ENCODE measurements around the gene CHID1.
A peak's percentile ranks its signal among the peaks of the same experiment; 100 is the strongest.

CHID1 gene

DNA sequence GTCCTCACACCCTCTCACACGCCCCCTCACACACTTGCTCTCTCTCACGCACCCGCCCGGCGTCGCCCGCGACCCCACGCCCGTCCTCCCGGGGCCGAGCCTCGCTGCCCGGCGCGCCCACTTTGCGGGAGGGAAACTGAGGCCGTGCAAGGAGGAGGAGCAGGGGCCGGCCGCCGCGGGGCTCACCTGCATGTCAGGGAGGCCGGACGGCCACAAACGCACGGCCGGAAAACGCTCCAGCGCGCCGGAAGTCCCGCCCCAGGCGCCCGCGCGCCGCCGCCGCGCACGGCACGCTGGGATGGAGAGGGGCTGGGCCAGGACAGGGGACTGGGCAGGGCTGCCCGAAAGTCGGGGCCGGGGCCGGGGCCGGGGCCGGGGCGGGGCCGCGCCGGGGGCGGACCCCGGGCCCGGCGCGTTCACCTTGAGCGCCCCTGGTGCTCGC is at the start of gene CHID1:
Gene CHID1, minus strand, starts transcription at position 222 of the 442 bp plus-strand sequence. CDS start 5,994 bp downstream, outside the sequence.
- no peaks in the 10 kb centered on the region for H3K36me3 ChIP-seq (ENCODE audit: insufficient read depth, low read length)
- no peaks in the 10 kb centered on the region for H3K9me3 ChIP-seq (ENCODE audit: control insufficient read depth, insufficient read depth, low read length)
- H3K4me1 ChIP-seq (ENCODE audit: insufficient read depth, low read length) = no peaks in the 10 kb centered on the region
- H3K9ac ChIP-seq (ENCODE audit: low read depth, low read length) = peak within 1 kb of the TSS; percentile 95

DNA sequence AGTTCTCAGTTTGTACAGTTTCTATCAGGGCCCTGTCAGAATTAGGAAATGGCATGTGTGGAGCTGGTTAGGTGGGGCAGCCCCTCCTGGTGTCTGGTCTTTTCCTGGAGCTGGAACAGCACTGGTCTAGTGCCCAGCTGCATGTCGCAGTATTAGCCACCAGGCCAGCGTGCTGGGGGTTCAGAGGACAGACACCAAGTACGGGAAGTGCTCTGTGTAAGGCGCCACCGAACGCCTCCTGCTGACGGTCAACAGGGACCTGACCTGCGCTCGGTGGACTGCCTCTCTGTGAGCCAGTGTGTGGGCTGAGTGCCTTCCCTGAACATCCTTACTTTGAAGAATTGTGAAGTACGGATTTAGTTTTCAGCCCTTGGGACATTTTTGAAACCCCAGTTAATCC is 49.0 kb upstream of the CHID1 start:
- H3K9me3 ChIP-seq (ENCODE audit: control insufficient read depth, insufficient read depth, low read length) = no peaks in the 10 kb centered on the region
- H3K36me3 ChIP-seq (ENCODE audit: insufficient read depth, low read length) = peaks cover 14% of the 10 kb centered on the region; the same call in 1 of the 2 replicates
- H3K4me1 ChIP-seq (ENCODE audit: insufficient read depth, low read length) = peaks cover 7% of the 10 kb centered on the region; the same call in 1 of the 2 replicates
- H3K9ac ChIP-seq (ENCODE audit: low read depth, low read length) = no peak overlapping the region

DNA sequence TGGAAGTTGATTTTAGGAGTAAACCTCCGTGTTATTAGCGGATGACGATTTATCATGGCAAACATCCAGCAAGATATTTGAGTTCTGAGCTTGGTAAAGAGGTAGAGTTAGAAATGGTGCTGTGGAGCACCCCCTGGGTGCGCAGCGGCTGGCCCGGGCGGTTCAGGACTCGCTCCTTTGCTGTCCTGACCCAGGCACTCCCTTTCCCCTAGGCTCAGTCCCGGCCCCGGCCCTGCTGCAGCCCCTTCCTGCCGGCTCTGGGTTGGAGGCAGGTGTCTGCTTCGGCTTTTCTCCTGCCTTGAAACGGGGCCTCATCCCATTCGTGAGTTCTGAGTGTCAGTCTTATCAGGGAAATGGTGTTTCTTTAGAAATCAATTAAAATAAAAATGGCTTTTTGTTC is 48.4 kb upstream of the CHID1 start:
- H3K4me1 ChIP-seq (ENCODE audit: insufficient read depth, low read length) = peaks cover 8% of the 10 kb centered on the region; the same call in 1 of the 2 replicates
- H3K36me3 ChIP-seq (ENCODE audit: insufficient read depth, low read length) = peaks cover 8% of the 10 kb centered on the region; the same call in 1 of the 2 replicates
- no peaks in the 10 kb centered on the region for H3K9me3 ChIP-seq (ENCODE audit: control insufficient read depth, insufficient read depth, low read length)
- H3K9ac ChIP-seq (ENCODE audit: low read depth, low read length) = no peak overlapping the region

DNA sequence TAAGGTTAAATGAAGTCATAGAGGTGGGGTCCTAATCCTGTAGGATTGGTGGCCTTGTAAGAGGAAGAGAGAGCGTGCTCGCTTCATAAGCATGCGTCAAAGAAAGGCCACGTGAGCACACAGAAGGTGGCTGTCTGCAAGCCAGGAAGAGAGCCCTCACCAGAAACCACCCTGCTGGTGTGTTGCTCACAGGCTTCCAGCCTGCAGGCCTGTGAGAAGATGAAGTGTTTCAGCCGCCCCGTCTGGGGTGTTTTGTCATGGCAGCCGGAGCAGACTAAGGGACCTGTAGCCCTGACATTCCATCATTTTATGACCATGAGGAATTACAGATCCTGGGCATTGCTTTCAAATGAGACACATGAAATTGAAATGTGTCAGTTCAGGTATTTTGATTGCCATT is 47.5 kb upstream of the CHID1 start:
- peaks cover 8% of the 10 kb centered on the region; the same call in 1 of the 2 replicates for H3K4me1 ChIP-seq (ENCODE audit: insufficient read depth, low read length)
- H3K9me3 ChIP-seq (ENCODE audit: control insufficient read depth, insufficient read depth, low read length) = no peaks in the 10 kb centered on the region
- H3K9ac ChIP-seq (ENCODE audit: low read depth, low read length) = no peak overlapping the region
- H3K36me3 ChIP-seq (ENCODE audit: insufficient read depth, low read length) = peaks cover 4% of the 10 kb centered on the region; the same call in 1 of the 2 replicates

DNA sequence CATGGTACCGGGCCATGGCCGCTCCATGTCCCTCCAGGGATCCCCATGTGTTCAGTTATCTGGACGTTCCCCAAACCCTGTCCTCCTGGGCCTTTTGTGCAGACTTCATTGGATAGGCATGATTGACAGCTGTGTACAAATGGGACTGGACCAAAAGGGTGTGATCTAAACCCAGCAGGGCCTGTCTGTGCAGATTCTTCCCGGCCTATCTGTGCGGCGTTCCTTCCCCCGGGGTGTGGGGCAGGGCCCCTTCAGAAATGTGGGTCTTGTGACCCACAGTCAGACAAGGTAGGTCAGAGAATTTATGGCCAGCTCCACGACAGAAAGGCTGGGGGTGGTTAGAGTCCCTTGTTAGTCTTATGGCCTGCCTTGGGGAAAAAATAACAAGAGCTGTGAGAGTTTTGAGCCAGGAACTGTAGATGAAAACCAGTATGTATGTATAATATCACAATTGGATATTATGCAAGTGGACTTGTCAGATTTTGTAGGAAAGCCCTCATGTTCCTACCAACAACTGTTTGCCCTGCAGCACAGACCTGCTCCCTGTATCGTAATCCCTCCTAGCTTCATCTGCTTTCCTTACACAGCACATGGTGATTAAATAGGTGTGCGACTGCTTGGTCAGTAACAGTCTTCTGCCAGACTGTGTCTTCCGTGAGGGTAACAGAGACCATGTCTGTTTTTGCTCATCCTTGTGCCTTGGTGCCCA is 46.8 kb upstream of the CHID1 start:
- Histone ChIP-seq H3K36me3 (ENCODE audit: insufficient read depth, low read length) (peaks cover 4% of the 10 kb centered on the region; the same call in 1 of the 2 replicates), H3K9me3 (ENCODE audit: control insufficient read depth, insufficient read depth, low read length) (no peaks in the 10 kb centered on the region), H3K4me1 (ENCODE audit: insufficient read depth, low read length) (peaks cover 10% of the 10 kb centered on the region), H3K9ac (ENCODE audit: low read depth, low read length) (no peak overlapping the region)

DNA sequence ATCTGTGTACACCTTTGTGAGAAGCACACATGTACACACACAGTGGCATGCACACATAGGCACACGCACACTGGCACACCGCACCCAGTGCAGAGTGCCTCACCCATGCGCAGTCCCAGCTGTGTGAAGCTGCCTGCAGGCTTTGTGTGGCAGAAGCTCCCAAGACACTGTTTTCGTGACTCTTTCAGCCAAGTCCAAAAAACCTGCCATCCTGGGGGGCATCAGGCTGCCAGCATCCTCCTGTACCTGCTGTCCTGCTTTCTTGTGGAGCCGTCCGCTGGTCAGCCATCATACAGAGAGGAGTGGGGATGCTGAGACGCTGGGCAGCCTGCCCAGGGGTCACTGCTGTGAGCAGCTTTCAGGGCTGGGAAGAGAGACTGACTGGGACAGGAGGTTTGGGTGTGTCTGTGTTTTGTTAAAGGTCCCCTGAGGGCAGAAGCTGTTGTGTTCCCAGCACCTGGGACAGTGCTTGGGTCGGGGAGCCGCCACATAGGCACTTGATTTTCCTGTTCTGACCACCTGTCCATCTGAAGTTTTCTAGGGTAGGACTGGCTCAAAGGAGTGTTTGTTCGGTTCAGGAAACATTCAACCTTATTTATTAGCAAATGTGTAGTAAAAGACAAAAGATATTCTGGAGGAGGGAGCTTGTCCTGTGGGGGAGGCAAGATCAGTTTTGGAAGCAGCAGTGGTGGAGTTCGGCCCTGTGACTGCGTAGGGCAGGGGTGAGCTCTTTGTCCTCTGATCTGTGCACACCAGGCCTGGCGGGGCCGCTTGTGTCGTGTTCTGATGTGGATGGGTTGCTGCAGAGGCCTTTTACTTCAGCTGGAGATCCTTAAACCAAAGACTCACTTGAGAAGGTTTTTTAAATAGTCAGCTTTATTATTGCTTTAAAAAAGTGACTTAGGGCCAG is 44.8 kb upstream of the CHID1 start:
- H3K36me3 ChIP-seq (ENCODE audit: insufficient read depth, low read length) = no peaks in the 10 kb centered on the region; the same call in 1 of the 2 replicates
- no peak overlapping the region for H3K9ac ChIP-seq (ENCODE audit: low read depth, low read length)

DNA sequence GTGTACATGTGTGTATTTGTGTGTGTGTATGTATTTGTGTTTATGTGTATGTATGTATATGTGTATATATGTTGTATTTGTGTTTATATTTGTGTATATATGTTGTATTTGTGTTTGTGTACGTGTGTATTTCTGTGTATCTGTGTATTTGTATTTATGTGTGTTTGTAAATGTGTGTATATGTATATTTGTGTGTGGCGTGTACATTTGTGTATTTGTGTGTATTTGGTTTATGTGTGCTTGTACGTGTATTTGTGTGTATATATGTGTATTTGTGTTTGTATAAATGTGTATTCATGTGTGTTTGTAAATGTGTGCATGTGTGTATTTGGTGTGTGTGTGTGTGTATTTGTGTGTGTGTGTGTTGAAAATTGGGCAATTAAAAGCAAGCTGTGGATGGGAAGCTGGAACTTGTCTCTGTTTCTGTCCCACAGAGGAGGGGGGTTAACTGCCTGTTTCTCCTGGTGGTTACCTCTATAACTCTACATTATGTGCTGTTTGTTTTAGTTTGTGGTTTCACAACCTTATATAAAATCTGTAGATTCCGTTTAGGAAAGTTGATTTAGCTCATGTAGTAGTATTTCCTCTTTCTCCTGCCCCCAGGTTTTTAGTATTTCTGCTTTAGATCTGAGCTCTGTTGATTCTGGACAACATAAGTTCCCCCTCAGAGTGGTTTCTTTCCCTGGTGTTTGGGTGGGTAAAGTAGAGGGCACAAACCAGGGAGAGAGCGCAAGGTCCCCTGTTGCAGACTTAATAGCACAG is 44.0 kb upstream of the CHID1 start:
- peaks cover 14% of the 10 kb centered on the region for H3K4me1 ChIP-seq (ENCODE audit: insufficient read depth, low read length)
- no peak overlapping the region for H3K9ac ChIP-seq (ENCODE audit: low read depth, low read length)
- no peaks in the 10 kb centered on the region for H3K9me3 ChIP-seq (ENCODE audit: control insufficient read depth, insufficient read depth, low read length)
- H3K36me3 ChIP-seq (ENCODE audit: insufficient read depth, low read length) = no peaks in the 10 kb centered on the region

More for the DNA sequence above, 44.8 kb upstream of the CHID1 start:
- peaks cover 14% of the 10 kb centered on the region for H3K4me1 ChIP-seq (ENCODE audit: insufficient read depth, low read length)
- H3K9me3 ChIP-seq (ENCODE audit: control insufficient read depth, insufficient read depth, low read length) = no peaks in the 10 kb centered on the region

DNA sequence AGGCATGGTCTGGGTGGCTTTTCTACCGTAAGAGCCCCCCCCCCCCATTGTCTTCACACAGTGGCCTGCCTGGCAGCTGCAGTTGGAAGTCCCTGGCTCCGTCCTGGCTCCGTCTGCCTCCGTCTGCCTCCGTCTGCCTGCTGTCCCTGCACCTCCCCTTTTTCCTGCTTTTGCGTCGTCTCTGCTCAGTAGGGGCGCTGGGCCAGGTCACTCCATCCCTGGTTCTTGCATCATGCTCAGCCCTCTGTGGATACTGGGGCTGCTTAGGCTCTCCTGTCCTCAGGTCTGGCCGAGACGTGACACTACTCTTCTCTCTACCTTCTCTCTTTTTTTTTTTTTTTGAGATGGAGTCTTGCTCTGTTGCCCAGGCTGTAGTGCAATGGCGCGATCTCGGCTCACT is 42.9 kb upstream of the CHID1 start:
- Histone ChIP-seq H3K36me3 (ENCODE audit: insufficient read depth, low read length) (no peaks in the 10 kb centered on the region), H3K4me1 (ENCODE audit: insufficient read depth, low read length) (peaks cover 14% of the 10 kb centered on the region), H3K9me3 (ENCODE audit: control insufficient read depth, insufficient read depth, low read length) (peaks cover 5% of the 10 kb centered on the region), H3K9ac (ENCODE audit: low read depth, low read length) (no peak overlapping the region)

DNA sequence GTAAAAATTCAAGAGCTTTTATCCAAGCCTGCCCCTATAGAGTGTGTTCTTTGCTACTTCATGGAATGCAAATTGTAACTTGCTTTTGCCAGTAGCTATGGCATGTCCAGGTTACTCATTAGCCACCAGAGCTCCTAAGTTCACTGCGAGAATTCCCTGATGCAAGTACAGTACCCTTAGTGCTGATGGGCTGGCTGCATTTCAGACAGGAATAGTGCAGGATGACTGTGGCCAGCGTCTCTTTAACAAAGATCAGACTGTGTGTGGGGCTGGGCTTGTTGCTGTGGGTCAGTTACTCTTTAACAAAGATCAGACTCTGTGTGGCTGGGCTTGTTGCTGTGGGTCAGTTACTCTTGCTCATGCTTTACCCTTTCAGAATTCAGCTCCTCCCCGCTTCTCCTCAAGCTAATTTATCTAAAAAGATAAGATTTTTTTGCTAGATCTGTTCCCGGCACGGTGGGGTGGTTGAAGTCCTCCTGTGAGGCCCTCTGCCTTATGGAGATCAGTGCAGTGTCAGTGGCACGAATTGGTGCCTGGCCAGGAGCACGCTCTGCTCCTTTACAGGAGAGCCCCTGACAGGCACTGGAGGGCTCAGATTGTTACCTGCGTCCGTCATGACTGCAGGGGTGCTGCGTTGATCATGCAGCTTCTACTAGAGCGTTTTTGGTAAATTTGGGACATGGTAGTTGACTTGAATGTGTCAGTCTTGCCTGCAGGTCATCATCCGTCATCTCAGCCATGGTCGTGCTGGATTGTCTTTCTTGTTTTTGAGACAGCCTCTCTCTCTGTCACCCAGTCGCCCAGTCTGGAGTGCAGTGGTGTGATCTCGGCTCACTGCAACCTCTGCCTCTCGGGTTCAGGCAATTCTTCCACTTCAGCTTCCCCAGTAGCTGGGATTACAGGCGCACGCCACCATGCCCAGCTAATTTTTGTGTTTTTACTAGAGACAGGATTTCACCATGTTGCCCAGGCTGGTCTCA is 42.1 kb upstream of the CHID1 start:
- peaks cover 14% of the 10 kb centered on the region for H3K4me1 ChIP-seq (ENCODE audit: insufficient read depth, low read length)
- H3K36me3 ChIP-seq (ENCODE audit: insufficient read depth, low read length) = no peaks in the 10 kb centered on the region; the same call in 1 of the 2 replicates
- H3K9me3 ChIP-seq (ENCODE audit: control insufficient read depth, insufficient read depth, low read length) = peaks cover 5% of the 10 kb centered on the region
- no peak overlapping the region for H3K9ac ChIP-seq (ENCODE audit: low read depth, low read length)

DNA sequence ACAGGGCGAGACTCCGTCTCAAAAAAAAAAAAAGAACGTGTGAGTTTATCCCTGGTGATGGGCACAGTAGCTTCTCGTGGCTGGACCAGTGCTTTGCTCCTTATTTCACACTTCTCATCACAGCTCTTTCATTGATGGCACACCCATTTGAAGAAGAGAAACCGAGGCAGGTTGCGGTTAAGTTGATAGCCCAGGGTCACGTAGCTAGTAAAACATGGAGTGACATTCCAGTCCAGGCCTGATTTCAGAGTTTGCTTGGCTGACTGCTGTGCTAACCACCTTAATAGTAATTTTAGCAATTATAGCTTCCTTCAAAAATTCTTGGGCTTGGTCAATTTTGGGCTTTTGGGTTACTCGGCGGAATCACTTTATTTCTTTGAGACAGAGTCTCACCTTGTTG is 40.9 kb upstream of the CHID1 start:
- H3K36me3 ChIP-seq (ENCODE audit: insufficient read depth, low read length) = no peaks in the 10 kb centered on the region; the same call in 1 of the 2 replicates
- peaks cover 14% of the 10 kb centered on the region for H3K4me1 ChIP-seq (ENCODE audit: insufficient read depth, low read length)
- no peak overlapping the region for H3K9ac ChIP-seq (ENCODE audit: low read depth, low read length)
- H3K9me3 ChIP-seq (ENCODE audit: control insufficient read depth, insufficient read depth, low read length) = peaks cover 5% of the 10 kb centered on the region

DNA sequence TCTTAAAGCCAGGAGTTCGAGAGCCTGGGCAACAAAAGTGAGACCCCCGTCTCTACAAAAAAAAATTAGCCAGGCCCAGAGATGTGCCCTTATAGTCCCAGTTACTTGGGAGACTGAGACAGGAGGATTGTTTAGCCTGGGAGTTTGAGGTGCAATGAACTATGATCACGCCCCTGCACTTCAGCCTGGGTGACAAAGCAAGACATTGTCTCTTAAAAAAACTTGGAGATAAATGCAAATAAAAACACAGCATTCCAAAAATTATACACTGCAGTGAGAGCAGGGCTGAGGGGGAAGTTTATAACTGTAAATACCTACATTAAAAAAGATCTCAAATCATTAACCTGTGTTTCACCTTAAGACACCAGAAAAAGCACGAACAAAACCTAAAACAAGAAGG is 37.1 kb upstream of the CHID1 start:
- peaks cover 33% of the 10 kb centered on the region for H3K4me1 ChIP-seq (ENCODE audit: insufficient read depth, low read length)
- H3K9me3 ChIP-seq (ENCODE audit: control insufficient read depth, insufficient read depth, low read length) = peaks cover 5% of the 10 kb centered on the region
- peaks cover 3% of the 10 kb centered on the region; the same call in 1 of the 2 replicates for H3K36me3 ChIP-seq (ENCODE audit: insufficient read depth, low read length)
- H3K9ac ChIP-seq (ENCODE audit: low read depth, low read length) = no peak overlapping the region

DNA sequence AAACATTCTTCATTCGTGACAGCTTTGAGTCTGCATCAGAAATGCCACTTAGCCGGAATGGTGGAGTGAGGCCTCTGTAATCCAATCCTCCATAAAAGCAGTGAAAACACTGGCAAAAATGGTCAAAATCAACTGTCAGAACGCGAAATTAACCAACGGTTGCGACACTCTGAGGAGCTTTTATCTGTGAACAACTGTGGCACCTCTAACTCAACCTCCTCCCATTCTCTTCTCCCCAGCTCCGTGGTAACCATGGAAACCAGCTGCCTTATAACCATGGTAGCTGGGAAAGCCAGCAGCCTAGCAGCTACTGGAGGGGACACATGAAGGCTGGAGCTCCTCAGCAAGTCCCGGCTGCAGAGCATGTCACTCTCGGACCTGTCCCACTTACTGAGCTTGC is 35.4 kb upstream of the CHID1 start:
- H3K4me1 ChIP-seq (ENCODE audit: insufficient read depth, low read length) = peaks cover 37% of the 10 kb centered on the region
- no peak overlapping the region for H3K9ac ChIP-seq (ENCODE audit: low read depth, low read length)
- peaks cover 5% of the 10 kb centered on the region for H3K9me3 ChIP-seq (ENCODE audit: control insufficient read depth, insufficient read depth, low read length)
- peaks cover 3% of the 10 kb centered on the region; the same call in 1 of the 2 replicates for H3K36me3 ChIP-seq (ENCODE audit: insufficient read depth, low read length)

All from ES-I3 (cell line).